Upper lobe of left lung (tissue), 4 donors: ENCODE results near the gene MYO9A.

Source experiments
- CTCF ChIP-seq, 6 experiments: fragments of 450-650 bp in 4 of 6; fragments of 200-600 bp in 2 of 6; sonication (generic) in 2 of 6; IDR thresholded peaks; one replicate each; pipeline ENCODE4 v1.5.1; 2016 to 2019; ENCODE audit warnings: antibody characterized with exemption in 6 of 6
- POLR2A ChIP-seq, 4 donors: fragments of 450-650 bp; IDR thresholded peaks; one replicate each; pipeline ENCODE4 v1.5.1; 2016 to 2017; ENCODE audit warnings: antibody characterized with exemption in 4 of 4, mild to moderate bottlenecking in 2 of 4

GRCh38 chr15:71914092-71914491 is 203.9 kb downstream of the MYO9A start:
- TF ChIP-seq CTCF (IDR thresholded peaks at IDR 0.05) (no peak), POLR2A (IDR thresholded peaks at IDR 0.05) (no peak)
